IMR-90 (cell line): ENCODE measurements around the gene NECTIN4. TPM values are rescaled to one million over a fixed set of nuclear protein-coding genes. Genes with fewer than 3 reads are reported as not detected.
A peak's percentile ranks its signal among the peaks of the same experiment; 100 is the strongest.

Experiments
- ATAC-seq: fragments of 200-7000 bp; cut with Tn5 transposase; 2 replicates; pipeline ENCODE4 v1.9.1; 2020; ENCODE audit warnings: low read depth, mild to moderate bottlenecking, moderate library complexity
- BruUV-seq: library from RNA; stranded (reverse); fragments of 400-500 nt; replicated peaks from 2 replicates; lab custom pipeline; 2021; lab: Mats Ljungman, UMichigan
- CTCF ChIA-PET: fragments of 300-600 bp; formaldehyde crosslinking; extraction: SDS; loops from one replicate; lab custom pipeline; 2021; ENCODE audit warnings: antibody characterized with exemption; lab: Yijun Ruan, JAX
- POLR2A ChIA-PET: fragments of 300-600 bp; sonication (Branson Sonifier 250); formaldehyde crosslinking; loops from one replicate; lab custom pipeline; 2022; ENCODE audit warnings: antibody characterized with exemption; ENCODE audit not compliant: unreplicated experiment; lab: Charles Lee
- DNase-seq: peaks from one replicate; pipeline ENCODE4 v3.0.0; 2013
- H2AFZ ChIP-seq: replicated peaks from 2 replicates; pipeline ENCODE3; 2013; ENCODE audit warnings: low read length, mild to moderate bottlenecking; ENCODE audit not compliant: poor library complexity
- H2AK5ac ChIP-seq: 2 replicates; pipeline ENCODE4 v1.6.1; 2013; ENCODE audit warnings: low read depth, low read length, inconsistent platforms
- H2AK9ac ChIP-seq: replicated peaks from 2 replicates; pipeline ENCODE3; 2013; ENCODE audit warnings: mild to moderate bottlenecking, low read depth, low read length, moderate library complexity; ENCODE audit not compliant: poor library complexity
- H2BK120ac ChIP-seq: 2 replicates; pipeline ENCODE4 v1.6.1; 2013; ENCODE audit warnings: low read depth, low read length, inconsistent platforms
- H2BK15ac ChIP-seq: 3 replicates; pipeline ENCODE4 v1.6.1; 2013; ENCODE audit warnings: low read depth, low read length, inconsistent platforms
- H2BK20ac ChIP-seq: 2 replicates; pipeline ENCODE4 v1.6.1; 2013; ENCODE audit warnings: low read depth, mild to moderate bottlenecking, inconsistent platforms, low read length, moderate library complexity
- H2BK5ac ChIP-seq: 2 replicates; pipeline ENCODE4 v1.6.1; 2013; ENCODE audit warnings: mild to moderate bottlenecking, low read depth, low read length, inconsistent platforms; ENCODE audit not compliant: poor library complexity, severe bottlenecking
- H3K14ac ChIP-seq: replicated peaks from 2 replicates; pipeline ENCODE4 v1.6.1; 2013; ENCODE audit warnings: low read depth, low read length, inconsistent platforms
- H3K18ac ChIP-seq: 2 replicates; pipeline ENCODE4 v1.6.1; 2013; ENCODE audit warnings: low read depth, low read length, control low read depth
- H3K23ac ChIP-seq: 2 replicates; pipeline ENCODE4 v1.6.1; 2013; ENCODE audit warnings: low read depth, low read length, inconsistent platforms
- H3K27ac ChIP-seq: 2 replicates; pipeline ENCODE4 v1.5.1; 2013; ENCODE audit warnings: mild to moderate bottlenecking, control low read depth, low read length; ENCODE audit not compliant: insufficient read depth
- H3K27me3 ChIP-seq: 2 replicates; pipeline ENCODE4 v1.6.1; 2013; ENCODE audit warnings: low read length; ENCODE audit not compliant: control insufficient read depth, insufficient read depth
- H3K36me3 ChIP-seq: 2 replicates; pipeline ENCODE4 v1.6.1; 2013; ENCODE audit warnings: low read length, mixed read lengths; ENCODE audit not compliant: control insufficient read depth, insufficient read depth
- H3K4ac ChIP-seq: 2 replicates; pipeline ENCODE4 v1.6.1; 2013; ENCODE audit warnings: low read depth, low read length, inconsistent platforms
- H3K4me1 ChIP-seq: 2 replicates; pipeline ENCODE4 v1.6.1; 2013; ENCODE audit warnings: low read length, mixed read lengths; ENCODE audit not compliant: control insufficient read depth, insufficient read depth
- H3K4me2 ChIP-seq: 2 replicates; pipeline ENCODE4 v1.6.1; 2013; ENCODE audit warnings: low read depth, mild to moderate bottlenecking, control low read depth, low read length, moderate library complexity
- H3K4me3 ChIP-seq: 2 replicates; pipeline ENCODE4 v1.5.1; 2013; ENCODE audit warnings: low read depth, mild to moderate bottlenecking, control low read depth, low read length, moderate library complexity; ENCODE audit not compliant: insufficient read depth
- H3K56ac ChIP-seq: 2 replicates; pipeline ENCODE4 v1.6.1; 2013; ENCODE audit warnings: low read length, inconsistent platforms; ENCODE audit not compliant: insufficient read depth; ENCODE audit errors: extremely low read depth
- H3K79me1 ChIP-seq, 2 experiments: 2 replicates each; pipeline ENCODE4 v1.6.1; 2013; ENCODE audit warnings: low read length in 2 of 2, inconsistent platforms in 1 of 2, low read depth in 1 of 2
- H3K9ac ChIP-seq: 2 replicates; pipeline ENCODE4 v1.6.1; 2013; ENCODE audit warnings: low read depth, low read length, control low read depth
- H3K9me1 ChIP-seq: 2 replicates; pipeline ENCODE4 v1.6.1; 2013; ENCODE audit warnings: low read length, inconsistent platforms; ENCODE audit not compliant: insufficient read depth
- H3K9me3 ChIP-seq: 2 replicates; pipeline ENCODE4 v1.6.1; 2013; ENCODE audit warnings: low read length; ENCODE audit not compliant: control insufficient read depth, insufficient read depth
- H4K20me1 ChIP-seq: 2 replicates; pipeline ENCODE4 v1.6.1; 2013; ENCODE audit warnings: low read length, inconsistent platforms; ENCODE audit not compliant: insufficient read depth
- H4K5ac ChIP-seq: 2 replicates; pipeline ENCODE4 v1.6.1; 2013; ENCODE audit warnings: mild to moderate bottlenecking, low read depth, low read length, control low read depth
- H4K8ac ChIP-seq, 2 experiments: 2 replicates each; pipeline ENCODE4 v1.6.1; 2013; ENCODE audit warnings: low read depth in 2 of 2, low read length in 2 of 2, control low read depth in 1 of 2, inconsistent platforms in 1 of 2
- H4K91ac ChIP-seq: 2 replicates; pipeline ENCODE4 v1.6.1; 2013; ENCODE audit warnings: low read depth, low read length, inconsistent platforms; ENCODE audit not compliant: insufficient read depth
- CTCF ChIP-seq: conservative IDR thresholded peaks from 2 replicates; pipeline ENCODE4 v1.5.1; 2012; ENCODE audit warnings: mild to moderate bottlenecking, low read depth, low read length, improper control_type of control experiment
- MAFK ChIP-seq: IDR thresholded peaks from 2 replicates; pipeline ENCODE4 v1.6.1; 2012; ENCODE audit warnings: low read depth, low read length, improper control_type of control experiment
- RAD21 ChIP-seq: IDR thresholded peaks from 2 replicates; pipeline ENCODE4 v1.6.1; 2012; ENCODE audit warnings: low read length, improper control_type of control experiment
- WGBS, 2 experiments: methylation state at CpG; one replicate each; pipeline versions ENCODE4 v1.1.5 to v1.1.7; 2013; ENCODE audit warnings: missing lambda C conversion rate in 2 of 2; ENCODE audit not compliant: insufficient read length in 1 of 2; ENCODE audit errors: extremely low coverage in 2 of 2; 5-methylcytosine and 5-hydroxymethylcytosine counted together
- dilution Hi-C: fragments of 300-500 bp; cut with HindIII; formaldehyde crosslinking; loops from one replicate; pipeline ENCODE4 v1.14.3; 2018; ENCODE audit warnings: low sequenced_read_pairs; ENCODE audit not compliant: unreplicated experiment
- in situ Hi-C: fragments of 300-500 bp; cut with MboI; formaldehyde crosslinking; loops from 3 replicates; pipeline ENCODE4 v1.14.3; 2019; ENCODE audit warnings: low sequenced_read_pairs, inconsistent platforms, mixed read lengths
- intact Hi-C: fragments of 100-400 bp; cut with micrococcal nuclease; formaldehyde crosslinking; loops from 2 replicates; pipeline ENCODE4 v1.10.0; 2022
- polyA plus RNA-seq, 3 experiments: library from polyadenylated mRNA; depleted of rRNA; stranded (reverse); fragments of >200 nt; gene quantifications; 2 replicates each; pipeline ENCODE4 v1.2.3, GENCODE V29; 2012; ENCODE audit warnings: low replicate concordance in 1 of 3
- total RNA-seq: library from RNA; depleted of rRNA; stranded (reverse); fragments of >200 nt; gene quantifications from 2 replicates; pipeline ENCODE4 v1.2.3, GENCODE V29; 2012

The NECTIN4 gene
- total and polyA plus RNA-seq, 2 of the 4 experiments (the other 2 are of a cell fraction) = 0.18 to 0.24 TPM

- H3K27me3 ChIP-seq = no peaks in the 10 kb centered on the region
- in situ Hi-C loops (no loop called here), intact Hi-C loops (no loop called here), dilution Hi-C loops (no loop called here)
- H2BK20ac ChIP-seq = no peak overlapping the region
- ChIA-PET POLR2A (no interaction called here), CTCF (no interaction called here)
- H3K18ac ChIP-seq = no peak overlapping the region
- peak overlapping the region; percentile 10 for H2AK9ac ChIP-seq
- H3K9me3 ChIP-seq = no peaks in the 10 kb centered on the region
- H2BK5ac ChIP-seq = peak overlapping the region; percentile 54
- TF ChIP-seq RAD21 (peak; percentile 29; the same call in 1 of the 2 replicates), CTCF (peak; percentile 52), MAFK (no peak)
- H3K14ac ChIP-seq = no peak overlapping the region
- no peak overlapping the region for H4K91ac ChIP-seq
- peaks cover 35% of the 10 kb centered on the region for H4K20me1 ChIP-seq
- peaks cover 25% of the 10 kb centered on the region for H3K9me1 ChIP-seq
- peak overlapping the region; percentile 77; the same call in 1 of the 2 replicates for H3K23ac ChIP-seq
- H3K79me1 ChIP-seq = peaks cover 31 to 79% of the 10 kb centered on the region in 2 experiments
- ATAC-seq (peak; percentile 35), DNase-seq (peak; percentile 75)
- H4K8ac ChIP-seq = peak overlapping the region; percentile 34 to 84; a peak in 3 of 4 replicates
- no peak overlapping the region for H4K5ac ChIP-seq
- H3K4me2 ChIP-seq = peak overlapping the region; percentile 88
- TSS peak; percentile 41 for BruUV-seq
- H3K27ac ChIP-seq = peak overlapping the region; percentile 82; the same call in 1 of the 2 replicates
- peak overlapping the region; percentile 68; the same call in 1 of the 2 replicates for H3K4ac ChIP-seq
- 60% methylated on average over 4 of the region's 10 CpGs; no CpG with 5 or more reads in 1 of the 2 experiments for WGBS, 2 experiments
- H3K4me1 ChIP-seq = peaks cover 16% of the 10 kb centered on the region
- H2AK5ac ChIP-seq = peak overlapping the region; percentile 84; the same call in 1 of the 2 replicates
- no peak overlapping the region for H2BK120ac ChIP-seq
- peak overlapping the region; percentile 74 for H3K9ac ChIP-seq
- H2AFZ ChIP-seq = no peak overlapping the region
- no peak overlapping the region for H2BK15ac ChIP-seq
- 0 out of 2 replicates have a peak overlapping the region, but pooled peaks have one; percentile 73 for H3K56ac ChIP-seq
- 0 out of 2 replicates have a peak overlapping the region, but pooled peaks have one; percentile 87 for H3K4me3 ChIP-seq
- H3K36me3 ChIP-seq = peaks cover 45% of the 10 kb centered on the region
These were observed 29.9 kb upstream of the NECTIN4 start for GRCh38 chr1:161119092-161119903.
